HepG2 (cell line): ENCODE results near the gene IKZF4. TPM values are rescaled to one million over a fixed set of nuclear protein-coding genes. Genes with fewer than 3 reads are reported as not detected.

Source experiments
- ATAC-seq: fragments of 200-7000 bp; cut with Tn5 transposase; 3 replicates; pipeline ENCODE4 v1.9.1; 2020; ENCODE audit warnings: mild to moderate bottlenecking, moderate library complexity
- BruUV-seq: library from RNA; stranded (reverse); fragments of 400-500 nt; replicated peaks from 2 replicates; lab custom pipeline; 2021; lab: Mats Ljungman, UMichigan
- CTCF ChIA-PET: fragments of 300-600 bp; formaldehyde crosslinking; extraction: SDS; loops from one replicate; lab custom pipeline; 2021; ENCODE audit warnings: low total read pairs, inconsistent platforms, low intra/inter-chr PET ratio; lab: Yijun Ruan, JAX
- POLR2A ChIA-PET: fragments of 350-600 bp; sonication (Branson Sonifier 250); formaldehyde crosslinking; loops from one replicate; lab custom pipeline; 2020; ENCODE audit warnings: antibody characterized with exemption, inconsistent platforms; lab: Yijun Ruan, JAX
- DNase-seq: peaks from one replicate; pipeline ENCODE4 v3.0.0-alpha.2; 2015; ENCODE audit warnings: low spot score
- FAIRE-seq: peaks from 3 replicates; lab custom pipeline; 2011; peaks lifted over from hg19 to GRCh38; lab: Jason Lieb, UNC
- H2AFZ ChIP-seq: one replicate; pipeline ENCODE4 v1.6.1; 2011; ENCODE audit warnings: low read length, inconsistent platforms
- H3K27ac ChIP-seq: fragments of 300-600 bp; 3 replicates; pipeline ENCODE4 v1.8.0; 2011; ENCODE audit warnings: mixed run types, mild to moderate bottlenecking, mixed read lengths, low read length, inconsistent platforms; ENCODE audit not compliant: insufficient read depth; ENCODE audit errors: extremely low read length
- H3K27me3 ChIP-seq, 2 experiments: fragments of 200-600 bp in 1 of 2; 2 replicates in 1 of 2; 3 replicates in 1 of 2; pipeline versions ENCODE4 v1.6.0 to v1.8.0; 2011; ENCODE audit warnings: low read length in 2 of 2, mild to moderate bottlenecking in 2 of 2, moderate library complexity in 2 of 2, inconsistent platforms in 1 of 2; ENCODE audit not compliant: insufficient read depth in 2 of 2, control insufficient read depth in 1 of 2
- H3K36me3 ChIP-seq, 2 experiments: fragments of 200-600 bp in 1 of 2; replicated peaks in 1 of 2; 2 replicates in 1 of 2; 3 replicates in 1 of 2; pipeline versions ENCODE4 v1.5.1 to v1.8.0; 2011; ENCODE audit warnings: low read length in 2 of 2, inconsistent platforms in 1 of 2; ENCODE audit not compliant: insufficient read depth in 2 of 2, control insufficient read depth in 1 of 2
- H3K4me1 ChIP-seq: 2 replicates; pipeline ENCODE4 v1.5.1; 2012; ENCODE audit warnings: low read length, inconsistent platforms; ENCODE audit not compliant: insufficient read depth
- H3K4me2 ChIP-seq: 2 replicates; pipeline ENCODE4 v1.6.0; 2011; ENCODE audit warnings: low read depth, low read length, inconsistent platforms
- H3K4me3 ChIP-seq, 3 experiments: fragments of 200-600 bp in 1 of 3; sonication (generic), shearing (Covaris generic) in 1 of 3; replicated peaks in 1 of 3; 2 replicates each; pipeline ENCODE4 v1.5.1; 2011 to 2016; ENCODE audit warnings: low read length in 3 of 3, inconsistent platforms in 2 of 3, low read depth in 2 of 3, mild to moderate bottlenecking in 2 of 3, control low read depth in 1 of 3, mixed read lengths in 1 of 3; ENCODE audit not compliant: insufficient read depth in 1 of 3
- H3K79me2 ChIP-seq: one replicate; pipeline ENCODE4 v1.6.1; 2011; ENCODE audit warnings: low read length, inconsistent platforms; ENCODE audit not compliant: insufficient read depth
- H3K9ac ChIP-seq: 2 replicates; pipeline ENCODE4 v1.6.0; 2011; ENCODE audit warnings: mild to moderate bottlenecking, low read depth, low read length, inconsistent platforms; ENCODE audit not compliant: insufficient read depth
- H3K9me3 ChIP-seq: 2 replicates; pipeline ENCODE4 v1.5.1; 2012; ENCODE audit warnings: mild to moderate bottlenecking, low read length
- H4K20me1 ChIP-seq: 2 replicates; pipeline ENCODE4 v1.6.0; 2011; ENCODE audit warnings: inconsistent platforms, mild to moderate bottlenecking, low read length, moderate library complexity; ENCODE audit not compliant: insufficient read depth
- BRCA1 ChIP-seq: sonication (generic); formaldehyde crosslinking; IDR thresholded peaks from 2 replicates; pipeline ENCODE4 v1.4.0; 2020; ENCODE audit warnings: missing genetic modification reagents
- CREB1 ChIP-seq, 2 experiments: fragments of 450-650 bp in 1 of 2; IDR thresholded peaks; 2 replicates each; pipeline ENCODE4 v1.6.1; 2016 to 2017; ENCODE audit warnings: control low read depth in 1 of 2, mild to moderate bottlenecking in 1 of 2, missing compliant biosample characterization in 1 of 2, missing genetic modification characterization in 1 of 2
- HCFC1 ChIP-seq: fragments of 150-350 bp; IDR thresholded peaks from 2 replicates; pipeline ENCODE4 v1.6.1; 2014; ENCODE audit warnings: low read depth, low read length
- HNRNPL ChIP-seq: fragments of 200-400 bp; formaldehyde crosslinking; IDR thresholded peaks from 2 replicates; pipeline ENCODE4 v1.6.1; 2017; ENCODE audit warnings: mild to moderate bottlenecking, low read depth, low read length
- MEIS1 ChIP-seq: sonication (generic); formaldehyde crosslinking; IDR thresholded peaks from 2 replicates; pipeline ENCODE4 v1.9.0; 2021; ENCODE audit warnings: mild to moderate bottlenecking, missing genetic modification reagents, moderate library complexity, borderline replicate concordance
- NFYB ChIP-seq: sonication (generic); formaldehyde crosslinking; IDR thresholded peaks from 2 replicates; pipeline ENCODE4 v1.4.0; 2020; ENCODE audit warnings: missing genetic modification reagents
- NONO ChIP-seq, 2 experiments: fragments of 450-650 bp in 1 of 2; sonication (generic) in 1 of 2; formaldehyde crosslinking in 1 of 2; IDR thresholded peaks in 1 of 2; conservative IDR thresholded peaks in 1 of 2; 2 replicates each; pipeline versions ENCODE4 v1.6.1 to v1.8.0; 2017 to 2022; ENCODE audit warnings: mild to moderate bottlenecking in 1 of 2, missing genetic modification reagents in 1 of 2, moderate library complexity in 1 of 2
- POGZ ChIP-seq: sonication (generic); formaldehyde crosslinking; IDR thresholded peaks from 2 replicates; pipeline ENCODE4 v1.4.0; 2020; ENCODE audit warnings: mild to moderate bottlenecking, missing genetic modification reagents
- SOX5 ChIP-seq: IDR thresholded peaks from 2 replicates; pipeline ENCODE4 v1.6.1; 2016; ENCODE audit warnings: borderline replicate concordance
- TOPORS ChIP-seq: sonication (generic); formaldehyde crosslinking; IDR thresholded peaks from 2 replicates; pipeline ENCODE4 v1.8.0; 2023; ENCODE audit warnings: mild to moderate bottlenecking, missing genetic modification reagents
- ZFP62 ChIP-seq: sonication (generic); formaldehyde crosslinking; IDR thresholded peaks from 2 replicates; pipeline ENCODE4 v1.4.0; 2020; ENCODE audit warnings: missing genetic modification reagents
- ZNF503 ChIP-seq: sonication (generic); formaldehyde crosslinking; IDR thresholded peaks from 2 replicates; pipeline ENCODE4 v1.4.0; 2020; ENCODE audit warnings: missing genetic modification reagents
- ZNF800 ChIP-seq: sonication (generic); formaldehyde crosslinking; IDR thresholded peaks from 2 replicates; pipeline ENCODE4 v1.4.0; 2020; ENCODE audit warnings: missing genetic modification reagents
- WGBS: methylation state at CpG from one replicate; pipeline ENCODE4 v1.1.6; 2017; ENCODE audit warnings: low lambda C conversion rate; 5-methylcytosine and 5-hydroxymethylcytosine counted together
- in situ Hi-C: cut with HindIII; loops from 2 replicates; pipeline ENCODE4 v1.10.0; 2017; ENCODE audit warnings: low pct_unique_long_range_greater_than_20kb; ENCODE audit not compliant: extremely low pct_ligation_motif_present
- intact Hi-C: fragments of 100-400 bp; cut with micrococcal nuclease; formaldehyde crosslinking; loops from one replicate; pipeline ENCODE4 v1.10.0; 2022; ENCODE audit not compliant: unreplicated experiment
- polyA plus RNA-seq, 8 experiments: library from polyadenylated mRNA; depleted of rRNA in 3 of 8; stranded (reverse) in 7 of 8; unstranded in 1 of 8; fragments of >200 nt; fragmentation: Illumina TruSeq in 4 of 8; extraction: Trizol in 4 of 8; gene quantifications; 2 replicates each; pipeline versions ENCODE4 v1.2.1 to v1.2.3, GENCODE V29; 2011 to 2016; ENCODE audit warnings: low read depth in 4 of 8, missing spikeins in 1 of 8, mixed read lengths in 1 of 8; ENCODE audit not compliant: insufficient read depth in 1 of 8
- total RNA-seq, 5 experiments: library from RNA; depleted of rRNA; stranded (reverse); fragments of >200 nt; fragmentation: Illumina TruSeq; extraction: Trizol; gene quantifications; 2 replicates each; pipeline ENCODE4 v1.2.3, GENCODE V29; 2016; ENCODE audit warnings: low read depth in 1 of 5
- TF ChIP-seq, protein P1 (sequence below): sonication (generic); formaldehyde crosslinking; IDR thresholded peaks from 2 replicates; pipeline ENCODE4 v1.5.1; 2020; ENCODE audit warnings: missing genetic modification reagents, mild to moderate bottlenecking, borderline replicate concordance

IKZF4 gene
- total and polyA plus RNA-seq, 2 of the 13 experiments (the other 11 are each of a cell fraction or from before 2014, with no cell fraction given), result 0.58 to 2.2 TPM

DNA sequence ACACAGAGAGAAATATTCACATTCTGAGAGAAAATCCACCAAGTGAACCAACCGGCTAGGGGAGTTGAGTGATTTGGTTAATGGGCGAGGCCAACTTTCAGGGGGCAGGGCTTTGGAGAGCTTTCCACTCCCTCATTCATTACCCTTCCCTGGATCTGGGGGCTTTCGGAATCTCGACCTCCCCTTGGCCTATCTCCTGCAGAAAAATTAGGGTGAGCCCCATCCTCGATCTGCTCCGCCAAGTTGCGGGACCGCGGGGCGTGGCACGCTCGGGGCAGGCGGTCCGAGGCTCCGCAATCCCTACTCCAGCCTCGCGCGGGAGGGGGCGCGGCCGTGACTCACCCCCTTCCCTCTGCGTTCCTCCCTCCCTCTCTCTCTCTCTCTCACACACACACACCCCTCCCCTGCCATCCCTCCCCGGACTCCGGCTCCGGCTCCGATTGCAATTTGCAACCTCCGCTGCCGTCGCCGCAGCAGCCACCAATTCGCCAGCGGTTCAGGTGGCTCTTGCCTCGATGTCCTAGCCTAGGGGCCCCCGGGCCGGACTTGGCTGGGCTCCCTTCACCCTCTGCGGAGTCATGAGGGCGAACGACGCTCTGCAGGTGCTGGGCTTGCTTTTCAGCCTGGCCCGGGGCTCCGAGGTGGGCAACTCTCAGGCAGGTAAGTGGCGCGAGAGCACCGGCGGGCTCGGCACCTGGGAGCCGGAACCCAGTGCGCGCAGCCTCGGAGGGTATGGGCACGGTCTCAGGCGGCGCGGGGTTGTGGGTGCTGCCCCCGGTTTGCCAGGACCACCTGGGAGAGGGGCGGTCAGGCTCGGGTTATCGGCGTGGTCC, 59.1 kb downstream of the IKZF4 start, which contains the start of gene ERBB3:
Gene ERBB3, plus strand, starts transcription at position 443 of the 833 bp plus-strand sequence. Its CDS starts 136 bp downstream, at position 579.
- 0 out of 2 replicates have a peak, but pooled peaks cover 3% of the 10 kb centered on the region for H4K20me1 ChIP-seq
- intact Hi-C loops (loop anchor here (1.0 to 2.0 kb wide), 4 partner anchors 24 to 83 kb away; partner anchors contain the start of genes PA2G4, SUOX and ZC3H10), in situ Hi-C loops (no loop called here)
- H3K79me2 ChIP-seq, result peaks cover 36% of the 10 kb centered on the region
- WGBS, result under 1% methylated on average over 32 of the region's 59 CpGs
- DNase-seq (peak; percentile 82), FAIRE-seq (peak; percentile 71), ATAC-seq (peak; percentile 56)
- no peaks in the 10 kb centered on the region for H3K9me3 ChIP-seq
- peaks cover 8 to 20% of the 10 kb centered on the region in 2 experiments for H3K36me3 ChIP-seq
- BruUV-seq, result no TSS peak
- no peak within 1 kb of the TSS for H2AFZ ChIP-seq
- no peaks in the 10 kb centered on the region; a peak in 1 of 5 replicates for H3K27me3 ChIP-seq
- H3K4me2 ChIP-seq, result peak within 1 kb of the TSS; percentile 98
- H3K9ac ChIP-seq, result peak within 1 kb of the TSS; percentile 96
- peak within 1 kb of the TSS; percentile 99 for H3K27ac ChIP-seq
- peaks cover 50% of the 10 kb centered on the region for H3K4me1 ChIP-seq
- CTCF ChIA-PET, result interaction anchor here (0.9 to 1.5 kb wide), 4 partner anchors 25 to 109 kb away, joined by 3 to 10 read pairs (median 4); partner anchors contain the start of gene PA2G4
- POLR2A ChIA-PET, result interaction anchor here (0.8 to 10.2 kb wide), 37 partner anchors 8 to 1665 kb away, joined by 3 to 279 read pairs (median 7); partner anchors contain the start of genes ANKRD52, COQ10A, DNAJC14 and ESYT1
- peak within 1 kb of the TSS; percentile 89 to 96 (median 91) for H3K4me3 ChIP-seq
- 0 out of 2 replicates have a peak, but pooled peaks have one; percentile 12 for TF ChIP-seq CREB1 (IDR thresholded peaks at IDR 0.05)
- TF ChIP-seq CREB1 (CRISPR knock-in tag; IDR thresholded peaks at IDR 0.05), result no peak
- TF ChIP-seq NFYB (CRISPR knock-in tag), result no peak
- TF ChIP-seq, protein P1, sequence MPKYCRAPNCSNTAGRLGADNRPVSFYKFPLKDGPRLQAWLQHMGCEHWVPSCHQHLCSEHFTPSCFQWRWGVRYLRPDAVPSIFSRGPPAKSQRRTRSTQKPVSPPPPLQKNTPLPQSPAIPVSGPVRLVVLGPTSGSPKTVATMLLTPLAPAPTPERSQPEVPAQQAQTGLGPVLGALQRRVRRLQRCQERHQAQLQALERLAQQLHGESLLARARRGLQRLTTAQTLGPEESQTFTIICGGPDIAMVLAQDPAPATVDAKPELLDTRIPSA, result peak; percentile 72; the same call in 1 of the 2 replicates
- TF ChIP-seq SOX5 (CRISPR knock-in tag), result 0 out of 2 replicates have a peak, but pooled peaks have one; percentile 38
- TF ChIP-seq HCFC1, result no peak
- TF ChIP-seq NONO (IDR thresholded peaks at IDR 0.05), result no peak
- TF ChIP-seq NONO (CRISPR knock-in tag; conservative IDR thresholded peaks at IDR 0.05), result peak; percentile 79
- no peak for TF ChIP-seq ZNF503 (CRISPR knock-in tag)
- no peak for TF ChIP-seq ZFP62
- no peak; the same call in 1 of the 2 replicates for TF ChIP-seq TOPORS (CRISPR knock-in tag)
- TF ChIP-seq MEIS1 (CRISPR knock-in tag), result no peak
- TF ChIP-seq HNRNPL, result peak; percentile 82
- TF ChIP-seq BRCA1, result no peak
- no peak; the same call in 1 of the 2 replicates for TF ChIP-seq POGZ (CRISPR knock-in tag)
- no peak; the same call in 1 of the 2 replicates for TF ChIP-seq ZNF800 (CRISPR knock-in tag)
